GM13977 (cell line): Measurements from ENCODE around the gene CLDN20.

Experiments
- DNase-seq: peaks from one replicate; pipeline ENCODE4 v3.0.0; 2012; ENCODE audit warnings: low spot score
- in situ Hi-C: fragments of 300-500 bp; cut with MboI; formaldehyde crosslinking; loops from one replicate; pipeline ENCODE4 v1.12.0; 2022; ENCODE audit warnings: low sequenced_read_pairs, low pct_unique_long_range_greater_than_20kb, mixed read lengths, inconsistent platforms; ENCODE audit not compliant: unreplicated experiment
- TF ChIP-seq, protein P1 (sequence below): IDR thresholded peaks from 2 replicates; pipeline ENCODE4 v1.5.1; 2012; ENCODE audit warnings: mild to moderate bottlenecking, control low read depth; ENCODE audit not compliant: insufficient read depth; ENCODE audit errors: extremely low read depth, missing control alignments

CLDN20 gene

DNA sequence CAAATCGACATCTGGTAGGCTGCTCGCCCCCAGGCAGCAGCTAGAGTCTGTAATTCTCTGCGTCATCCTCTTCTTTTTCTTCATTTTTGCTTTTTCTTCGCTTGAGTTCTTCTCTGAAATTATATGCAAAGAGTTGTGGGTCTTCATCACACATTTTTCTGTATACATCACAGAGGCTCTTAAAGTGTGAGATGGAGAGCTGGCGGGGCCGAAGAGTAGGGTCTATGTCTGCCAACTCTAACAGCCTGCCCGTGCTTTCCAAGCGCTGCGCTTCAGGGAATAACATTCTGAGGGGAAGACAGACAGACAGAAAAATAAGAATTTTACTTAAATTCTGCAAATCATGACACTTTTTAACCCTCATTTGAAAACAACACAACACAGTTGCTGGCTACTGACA lies 6.0 kb upstream of the CLDN20 start:
- DNase-seq: no peak
- in situ Hi-C loops: loop anchor here (25.0 kb wide), 1 partner anchor 570 kb away; no protein-coding TSS in a partner anchor
- TF ChIP-seq, protein P1, sequence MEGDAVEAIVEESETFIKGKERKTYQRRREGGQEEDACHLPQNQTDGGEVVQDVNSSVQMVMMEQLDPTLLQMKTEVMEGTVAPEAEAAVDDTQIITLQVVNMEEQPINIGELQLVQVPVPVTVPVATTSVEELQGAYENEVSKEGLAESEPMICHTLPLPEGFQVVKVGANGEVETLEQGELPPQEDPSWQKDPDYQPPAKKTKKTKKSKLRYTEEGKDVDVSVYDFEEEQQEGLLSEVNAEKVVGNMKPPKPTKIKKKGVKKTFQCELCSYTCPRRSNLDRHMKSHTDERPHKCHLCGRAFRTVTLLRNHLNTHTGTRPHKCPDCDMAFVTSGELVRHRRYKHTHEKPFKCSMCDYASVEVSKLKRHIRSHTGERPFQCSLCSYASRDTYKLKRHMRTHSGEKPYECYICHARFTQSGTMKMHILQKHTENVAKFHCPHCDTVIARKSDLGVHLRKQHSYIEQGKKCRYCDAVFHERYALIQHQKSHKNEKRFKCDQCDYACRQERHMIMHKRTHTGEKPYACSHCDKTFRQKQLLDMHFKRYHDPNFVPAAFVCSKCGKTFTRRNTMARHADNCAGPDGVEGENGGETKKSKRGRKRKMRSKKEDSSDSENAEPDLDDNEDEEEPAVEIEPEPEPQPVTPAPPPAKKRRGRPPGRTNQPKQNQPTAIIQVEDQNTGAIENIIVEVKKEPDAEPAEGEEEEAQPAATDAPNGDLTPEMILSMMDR: no peak

DNA sequence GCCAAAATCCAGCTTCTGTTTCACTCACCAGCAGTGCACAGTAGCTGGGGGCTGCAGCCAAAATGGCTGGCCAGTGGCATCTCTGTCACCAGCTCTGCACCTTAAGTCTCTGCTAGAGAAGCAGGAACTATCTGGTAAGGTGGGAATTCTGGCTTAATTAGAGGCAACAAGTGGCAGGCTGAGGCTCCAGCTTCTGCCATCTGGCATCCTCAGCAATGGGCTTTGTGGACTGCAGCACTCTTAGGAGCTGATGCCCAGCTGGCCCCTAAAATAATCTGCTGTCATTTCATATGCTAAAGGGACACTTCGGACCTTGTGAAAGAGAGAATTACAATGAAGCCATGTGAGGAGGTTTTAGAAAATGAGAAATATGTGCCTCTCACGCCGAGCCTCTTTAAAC lies 4.6 kb upstream of the CLDN20 start:
- DNase-seq: no peak
- in situ Hi-C loops: loop anchor here (25.0 kb wide), 1 partner anchor 572 kb away; no protein-coding TSS in a partner anchor
- TF ChIP-seq, protein P1: no peak

DNA sequence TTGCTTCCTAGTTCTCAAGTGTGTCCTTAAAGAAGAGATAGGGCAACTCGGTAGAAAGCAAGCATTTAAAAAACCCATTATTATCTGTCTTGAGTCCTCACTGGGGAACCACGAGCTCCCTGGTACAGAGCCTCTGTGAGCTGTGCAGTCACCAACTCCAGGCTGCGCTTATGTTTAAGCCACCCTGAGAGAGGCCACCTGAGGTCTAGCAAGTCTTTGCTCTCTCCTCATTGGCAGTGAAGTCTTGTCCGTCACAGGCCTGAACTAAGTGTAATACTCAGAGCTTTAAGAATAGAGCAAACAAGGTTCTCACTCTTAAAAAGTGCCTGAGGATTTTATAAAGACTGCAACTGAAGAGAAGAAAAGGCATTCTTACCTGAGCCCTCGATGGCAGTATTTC lies 3.9 kb upstream of the CLDN20 start:
- DNase-seq: no peak
- TF ChIP-seq, protein P1: no peak
- in situ Hi-C loops: loop anchor here (25.0 kb wide), 1 partner anchor 573 kb away; no protein-coding TSS in a partner anchor

DNA sequence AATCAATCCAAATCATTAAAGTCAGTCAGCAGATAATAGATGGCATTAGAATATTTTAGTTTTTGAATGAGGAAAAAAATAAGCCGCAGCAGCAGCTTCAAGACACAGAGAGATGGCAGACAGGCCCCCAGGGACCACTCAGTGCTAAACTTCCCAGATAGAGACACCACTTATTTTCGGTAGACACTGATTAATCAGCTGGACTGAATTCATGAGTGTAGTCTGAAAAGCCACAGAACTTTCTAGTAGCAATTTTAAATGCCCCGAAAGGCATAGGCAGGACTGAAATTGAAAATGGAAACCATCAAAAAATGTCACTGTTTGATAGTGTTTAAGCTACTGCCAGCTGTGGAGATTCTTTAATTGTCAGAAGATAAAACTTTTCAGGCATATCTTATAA lies 3.1 kb upstream of the CLDN20 start:
- in situ Hi-C loops: loop anchor here (25.0 kb wide), 1 partner anchor 573 kb away; no protein-coding TSS in a partner anchor
- DNase-seq: no peak
- TF ChIP-seq, protein P1: no peak

DNA sequence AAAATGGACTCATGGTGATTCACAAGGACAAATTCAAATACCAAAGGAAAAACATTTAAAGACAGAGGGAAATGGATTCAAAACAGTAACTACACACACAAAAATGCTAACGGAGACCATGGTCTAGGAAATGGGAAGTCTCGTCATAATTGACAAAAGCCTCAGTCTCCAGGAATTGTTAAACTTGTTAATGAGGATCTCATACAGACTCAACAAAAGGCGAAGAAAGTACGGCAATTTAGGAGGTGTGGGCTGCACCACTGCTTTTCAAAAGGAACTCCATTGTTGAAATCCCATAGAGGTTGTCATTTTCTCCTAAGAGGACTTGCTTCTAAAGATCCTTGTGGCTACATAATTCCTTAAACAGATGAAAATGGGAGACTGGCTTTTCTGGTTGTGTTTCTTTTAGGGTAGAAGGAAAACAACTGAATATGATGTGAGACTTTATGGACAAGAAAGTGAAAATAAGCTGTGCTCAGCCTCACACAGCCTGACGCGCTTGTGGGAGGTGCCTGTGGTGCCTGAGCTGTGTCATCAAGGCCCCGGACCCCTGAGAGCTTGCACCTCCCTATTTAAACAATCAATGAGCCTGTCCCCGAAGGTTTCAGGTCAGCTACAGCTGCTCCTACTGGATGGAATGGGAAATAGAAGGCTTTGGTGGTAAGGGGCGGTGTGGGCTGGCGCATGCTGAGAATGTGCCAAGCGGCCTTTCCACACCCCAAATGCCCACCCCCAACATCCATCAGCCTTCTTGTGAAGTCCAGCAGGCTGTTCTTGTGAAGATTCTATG lies 2.5 kb upstream of the CLDN20 start:
- DNase-seq: no peak
- TF ChIP-seq, protein P1: no peak
- in situ Hi-C loops: loop anchor here (25.0 kb wide), 1 partner anchor 574 kb away; no protein-coding TSS in a partner anchor

DNA sequence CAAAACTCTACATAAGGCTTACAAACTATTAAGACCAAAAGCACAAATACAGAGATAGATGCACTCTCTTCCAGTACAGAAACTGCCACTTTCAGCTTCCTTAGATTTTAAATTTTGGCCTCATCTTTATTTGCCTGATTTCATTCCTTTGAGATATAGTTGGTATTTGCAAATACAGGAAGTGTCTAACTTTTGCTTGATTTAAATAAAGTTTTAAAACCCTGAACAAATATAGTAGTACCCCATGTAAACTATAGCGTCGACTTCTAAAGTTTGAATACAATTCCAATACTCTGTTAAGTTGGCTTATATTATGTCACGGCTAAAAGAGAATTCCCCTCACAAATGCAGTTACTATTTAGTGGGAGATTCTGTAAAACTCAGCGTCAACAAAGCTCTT lies 1.2 kb upstream of the CLDN20 start:
- in situ Hi-C loops: loop anchor here (25.0 kb wide), 1 partner anchor 575 kb away; no protein-coding TSS in a partner anchor
- no peak for DNase-seq
- TF ChIP-seq, protein P1: no peak
